Measurements from ENCODE around the gene KATNAL1. TPM values are rescaled to one million over a fixed set of nuclear protein-coding genes. Genes with fewer than 3 reads are reported as not detected.

KATNAL1 gene
- total RNA-seq, 1 donor from 2014 or later = 46.9 TPM

DNA sequence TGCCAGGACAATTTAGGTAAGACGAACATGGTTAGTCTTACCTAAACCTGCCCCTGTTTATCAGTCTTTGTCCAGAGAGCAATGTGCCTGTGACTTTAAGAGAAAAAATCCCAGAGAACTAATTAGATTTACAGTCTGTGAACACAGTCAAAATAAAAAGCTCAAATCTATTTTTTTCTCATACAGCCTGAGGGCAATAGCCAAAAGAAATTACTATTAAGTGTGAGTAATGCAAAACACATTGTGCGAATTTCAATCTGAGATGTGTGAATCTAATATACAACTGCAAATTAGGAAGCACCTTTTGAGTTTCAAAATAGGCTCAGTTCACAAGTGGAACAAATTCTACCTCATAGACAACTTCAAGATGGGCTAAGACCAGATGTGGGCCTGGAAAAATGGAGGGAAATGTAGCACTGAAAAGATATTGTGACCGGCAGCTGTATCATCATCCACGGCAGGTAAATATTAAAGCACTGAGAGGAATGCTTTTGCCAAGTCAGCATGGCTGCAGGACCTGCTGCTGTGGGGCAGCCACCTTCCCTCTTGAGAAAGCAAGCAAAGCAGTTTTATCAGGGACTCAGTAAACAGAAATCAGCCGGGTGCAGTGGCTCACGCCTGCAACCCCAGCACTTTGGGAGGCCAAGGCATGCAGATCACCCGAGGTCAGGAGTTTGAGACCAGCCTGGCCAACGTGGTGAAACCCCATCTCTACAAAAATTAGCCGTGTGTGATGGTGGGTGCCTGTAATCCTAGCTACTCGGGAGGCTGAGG is 114.8 kb downstream of the KATNAL1 start:
- no peaks in the 10 kb centered on the region for H3K9me3 ChIP-seq (replicated peaks)
- no peaks in the 10 kb centered on the region for H3K27me3 ChIP-seq (ENCODE audit: low read depth)
- TF ChIP-seq, protein P1, sequence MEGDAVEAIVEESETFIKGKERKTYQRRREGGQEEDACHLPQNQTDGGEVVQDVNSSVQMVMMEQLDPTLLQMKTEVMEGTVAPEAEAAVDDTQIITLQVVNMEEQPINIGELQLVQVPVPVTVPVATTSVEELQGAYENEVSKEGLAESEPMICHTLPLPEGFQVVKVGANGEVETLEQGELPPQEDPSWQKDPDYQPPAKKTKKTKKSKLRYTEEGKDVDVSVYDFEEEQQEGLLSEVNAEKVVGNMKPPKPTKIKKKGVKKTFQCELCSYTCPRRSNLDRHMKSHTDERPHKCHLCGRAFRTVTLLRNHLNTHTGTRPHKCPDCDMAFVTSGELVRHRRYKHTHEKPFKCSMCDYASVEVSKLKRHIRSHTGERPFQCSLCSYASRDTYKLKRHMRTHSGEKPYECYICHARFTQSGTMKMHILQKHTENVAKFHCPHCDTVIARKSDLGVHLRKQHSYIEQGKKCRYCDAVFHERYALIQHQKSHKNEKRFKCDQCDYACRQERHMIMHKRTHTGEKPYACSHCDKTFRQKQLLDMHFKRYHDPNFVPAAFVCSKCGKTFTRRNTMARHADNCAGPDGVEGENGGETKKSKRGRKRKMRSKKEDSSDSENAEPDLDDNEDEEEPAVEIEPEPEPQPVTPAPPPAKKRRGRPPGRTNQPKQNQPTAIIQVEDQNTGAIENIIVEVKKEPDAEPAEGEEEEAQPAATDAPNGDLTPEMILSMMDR (IDR thresholded peaks at IDR 0.05; ENCODE audit: borderline replicate concordance) = no peak
- no peak for DNase-seq
- no peak overlapping the region for H3K4me3 ChIP-seq
- no peaks in the 10 kb centered on the region for H3K4me1 ChIP-seq
- no peak overlapping the region for H3K27ac ChIP-seq (replicated peaks)
- H3K36me3 ChIP-seq = peaks cover 3% of the 10 kb centered on the region
- intact Hi-C loops (cut with micrococcal nuclease) = no loop called here

DNA sequence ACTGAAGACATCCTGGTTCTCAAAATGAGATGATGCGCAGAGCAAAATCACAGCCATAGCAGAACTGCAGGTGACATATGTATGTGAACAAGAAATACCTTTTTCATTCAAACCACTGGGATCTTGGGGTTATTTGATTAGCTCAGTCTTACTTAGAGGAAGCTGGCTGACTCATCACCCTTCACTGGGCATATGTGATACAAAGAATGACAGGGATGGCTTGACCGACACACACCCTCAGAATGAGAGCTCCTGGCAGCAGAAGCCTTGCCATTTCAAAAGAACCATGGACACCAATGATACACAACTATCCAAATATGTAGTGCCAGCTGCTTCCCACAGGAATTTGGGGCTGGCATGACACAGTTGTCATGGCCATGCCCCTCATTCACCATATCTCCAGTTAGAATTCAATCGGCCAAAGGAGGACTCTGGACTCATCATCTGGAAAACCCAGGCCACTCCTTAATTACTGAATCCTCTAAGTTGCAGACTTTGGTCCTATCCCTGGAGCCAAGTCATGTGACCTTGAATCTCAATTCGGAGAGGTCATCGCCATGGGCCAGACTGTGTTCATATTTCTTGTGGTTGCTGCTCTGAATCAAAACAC is 115.8 kb downstream of the KATNAL1 start:
- intact Hi-C loops (cut with micrococcal nuclease) = no loop called here
- TF ChIP-seq, protein P1 (IDR thresholded peaks at IDR 0.05; ENCODE audit: borderline replicate concordance) = no peak
- no peaks in the 10 kb centered on the region for H3K27me3 ChIP-seq (ENCODE audit: low read depth)
- H3K4me3 ChIP-seq = no peak overlapping the region
- H3K36me3 ChIP-seq = peaks cover 3% of the 10 kb centered on the region
- no peaks in the 10 kb centered on the region for H3K4me1 ChIP-seq
- H3K9me3 ChIP-seq (replicated peaks) = no peaks in the 10 kb centered on the region
- no peak overlapping the region for H3K27ac ChIP-seq (replicated peaks)
- DNase-seq = no peak

DNA sequence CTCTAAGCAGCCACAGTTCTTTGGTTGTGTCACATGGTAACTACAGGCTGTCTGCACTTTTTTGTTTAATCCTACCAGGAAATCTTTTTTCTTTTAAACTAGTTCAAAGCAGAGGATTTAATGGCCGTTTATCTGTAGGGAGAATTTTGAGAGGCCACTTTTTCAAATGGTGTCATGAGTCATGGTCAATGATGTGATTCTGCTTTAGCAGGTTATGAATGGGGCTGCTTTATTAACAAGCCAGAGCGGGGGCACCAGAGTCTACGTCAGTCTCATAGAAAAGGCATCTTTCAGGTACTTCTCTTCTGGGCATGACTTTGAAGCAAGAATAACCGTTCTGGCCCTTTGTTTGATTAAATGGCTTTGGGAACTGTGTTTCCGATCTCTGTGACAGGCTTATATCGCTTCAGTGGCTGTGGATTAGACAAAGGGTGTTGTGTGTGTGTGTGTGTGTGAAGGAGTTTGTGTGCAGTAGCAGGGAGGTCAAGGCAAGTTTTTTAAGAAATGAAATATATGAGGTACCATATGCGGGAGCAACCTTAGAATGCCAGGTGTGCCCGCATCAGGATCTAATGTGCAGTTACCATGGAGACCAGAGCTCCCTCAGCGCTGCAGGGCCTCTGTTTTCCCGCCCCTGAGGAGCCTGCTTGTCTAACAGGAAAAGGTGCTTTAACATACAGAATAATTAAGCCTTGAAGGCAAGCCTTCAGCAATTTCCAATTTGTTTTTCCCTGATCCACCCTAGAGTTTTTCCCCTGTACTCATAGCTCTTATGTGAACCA is 120.5 kb downstream of the KATNAL1 start:
- H3K4me3 ChIP-seq = no peak overlapping the region
- H3K9me3 ChIP-seq (replicated peaks) = no peaks in the 10 kb centered on the region
- no peak overlapping the region for H3K27ac ChIP-seq (replicated peaks)
- H3K4me1 ChIP-seq = no peaks in the 10 kb centered on the region
- no peaks in the 10 kb centered on the region for H3K27me3 ChIP-seq (ENCODE audit: low read depth)
- no peak for DNase-seq
- TF ChIP-seq, protein P1 (IDR thresholded peaks at IDR 0.05; ENCODE audit: borderline replicate concordance) = no peak
- peaks cover 3% of the 10 kb centered on the region for H3K36me3 ChIP-seq
- intact Hi-C loops (cut with micrococcal nuclease) = no loop called here

DNA sequence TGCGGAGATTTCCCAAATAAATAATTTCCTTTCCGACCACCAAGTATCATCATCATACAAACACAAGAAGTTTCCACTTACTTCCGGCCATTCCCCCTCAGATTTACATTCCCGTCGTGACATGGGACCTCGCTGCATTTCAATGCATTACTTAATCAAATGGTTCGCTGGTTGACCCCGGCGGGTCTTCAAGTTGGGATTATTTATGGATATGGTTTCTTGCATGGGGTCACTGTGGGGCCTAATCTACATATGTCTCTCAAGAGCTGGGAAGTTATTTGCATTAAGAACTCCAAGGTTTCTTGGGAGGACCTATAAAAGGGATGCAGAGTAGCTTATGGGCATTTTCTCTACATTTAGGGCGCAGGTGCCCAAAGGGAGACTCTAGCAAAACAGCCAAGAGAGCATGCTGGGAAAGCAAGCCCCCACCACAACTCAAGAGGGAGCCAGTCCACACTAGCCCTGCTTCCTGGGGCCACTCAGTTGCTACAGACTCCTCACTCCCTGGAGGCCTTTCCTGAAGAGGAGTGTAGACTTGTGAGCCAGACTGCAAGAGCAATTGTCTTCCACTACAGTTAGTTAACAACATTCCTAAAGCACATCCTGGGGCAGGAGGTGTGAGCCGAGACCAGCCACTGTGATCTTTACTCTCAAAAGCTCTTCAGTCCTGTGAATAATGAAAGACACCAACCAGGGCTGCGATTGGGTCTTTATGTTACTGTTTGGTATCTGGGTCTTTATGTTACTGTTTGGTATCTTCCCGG is 125.3 kb downstream of the KATNAL1 start:
- TF ChIP-seq, protein P1 (IDR thresholded peaks at IDR 0.05; ENCODE audit: borderline replicate concordance) = no peak
- Histone ChIP-seq H3K4me3 (no peak overlapping the region), H3K4me1 (no peaks in the 10 kb centered on the region), H3K36me3 (no peaks in the 10 kb centered on the region), H3K27me3 (ENCODE audit: low read depth) (no peaks in the 10 kb centered on the region), H3K27ac (replicated peaks) (no peak overlapping the region), H3K9me3 (replicated peaks) (no peaks in the 10 kb centered on the region)
- intact Hi-C loops (cut with micrococcal nuclease) = no loop called here
- no peak for DNase-seq

Measured in left ventricle myocardium inferior (tissue), 1 donor.